SK-N-SH (cell line): ENCODE data around the gene C9orf85.

Experiments
- CHD2 ChIP-seq: fragments of 150-350 bp; IDR thresholded peaks from 2 replicates; pipeline ENCODE4 v1.6.1; 2018; ENCODE audit warnings: low read length; ENCODE audit not compliant: partially characterized antibody
- CTCF ChIP-seq: fragments of 200-600 bp; sonication (generic); IDR thresholded peaks from 2 replicates; pipeline ENCODE4 v1.6.1; 2017; ENCODE audit warnings: antibody characterized with exemption, mild to moderate bottlenecking, moderate library complexity
- EP300 ChIP-seq, 2 experiments: IDR thresholded peaks; 2 replicates each; pipeline versions ENCODE4 v1.4.0 to v1.6.1; 2012; ENCODE audit warnings: borderline replicate concordance in 1 of 2, low read depth in 1 of 2, low read length in 1 of 2
- FOSL2 ChIP-seq: IDR thresholded peaks from 2 replicates; pipeline ENCODE4 v1.4.0; 2012; ENCODE audit warnings: low read depth, mild to moderate bottlenecking, moderate library complexity, borderline replicate concordance
- NFIC ChIP-seq: IDR thresholded peaks from 2 replicates; pipeline ENCODE4 v1.4.0; 2012; ENCODE audit warnings: borderline replicate concordance
- RAD21 ChIP-seq: IDR thresholded peaks from 2 replicates; pipeline ENCODE4 v1.6.1; 2012; ENCODE audit warnings: mild to moderate bottlenecking, low read length

DNA sequence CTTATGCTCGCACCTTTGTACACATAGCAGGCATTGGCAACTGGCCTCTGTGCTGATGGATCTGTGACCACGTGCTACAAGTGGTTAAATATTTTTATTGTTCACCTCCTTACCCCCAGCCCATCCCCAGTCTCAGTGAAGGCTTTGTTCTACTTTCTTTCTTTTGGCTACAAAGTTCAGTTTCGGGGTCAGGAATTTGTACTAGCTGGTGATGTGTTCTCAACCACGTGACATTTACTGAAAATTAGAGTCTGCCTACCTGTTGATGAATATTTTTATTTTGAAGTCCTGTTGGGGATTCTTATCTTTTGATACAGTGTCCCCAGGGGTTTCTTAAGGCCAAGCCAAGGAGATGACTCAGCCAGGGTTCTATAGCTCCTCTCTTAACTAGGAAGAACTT lies 101.2 kb downstream of the C9orf85 start:
- no peak for TF ChIP-seq FOSL2
- no peak for TF ChIP-seq EP300 (IDR thresholded peaks at IDR 0.05; ENCODE audit: borderline replicate concordance in 1 of 2, low read depth in 1 of 2, low read length in 1 of 2)
- TF ChIP-seq CTCF: no peak
- no peak for TF ChIP-seq RAD21
- no peak for TF ChIP-seq CHD2
- TF ChIP-seq NFIC: no peak
